ENCODE results near the gene ZNF282. TPM values are rescaled to one million over a fixed set of nuclear protein-coding genes. Genes with fewer than 3 reads are reported as not detected.

Gene ZNF282
- 15.8 and 16.5 TPM in 2 replicates for total RNA-seq

DNA sequence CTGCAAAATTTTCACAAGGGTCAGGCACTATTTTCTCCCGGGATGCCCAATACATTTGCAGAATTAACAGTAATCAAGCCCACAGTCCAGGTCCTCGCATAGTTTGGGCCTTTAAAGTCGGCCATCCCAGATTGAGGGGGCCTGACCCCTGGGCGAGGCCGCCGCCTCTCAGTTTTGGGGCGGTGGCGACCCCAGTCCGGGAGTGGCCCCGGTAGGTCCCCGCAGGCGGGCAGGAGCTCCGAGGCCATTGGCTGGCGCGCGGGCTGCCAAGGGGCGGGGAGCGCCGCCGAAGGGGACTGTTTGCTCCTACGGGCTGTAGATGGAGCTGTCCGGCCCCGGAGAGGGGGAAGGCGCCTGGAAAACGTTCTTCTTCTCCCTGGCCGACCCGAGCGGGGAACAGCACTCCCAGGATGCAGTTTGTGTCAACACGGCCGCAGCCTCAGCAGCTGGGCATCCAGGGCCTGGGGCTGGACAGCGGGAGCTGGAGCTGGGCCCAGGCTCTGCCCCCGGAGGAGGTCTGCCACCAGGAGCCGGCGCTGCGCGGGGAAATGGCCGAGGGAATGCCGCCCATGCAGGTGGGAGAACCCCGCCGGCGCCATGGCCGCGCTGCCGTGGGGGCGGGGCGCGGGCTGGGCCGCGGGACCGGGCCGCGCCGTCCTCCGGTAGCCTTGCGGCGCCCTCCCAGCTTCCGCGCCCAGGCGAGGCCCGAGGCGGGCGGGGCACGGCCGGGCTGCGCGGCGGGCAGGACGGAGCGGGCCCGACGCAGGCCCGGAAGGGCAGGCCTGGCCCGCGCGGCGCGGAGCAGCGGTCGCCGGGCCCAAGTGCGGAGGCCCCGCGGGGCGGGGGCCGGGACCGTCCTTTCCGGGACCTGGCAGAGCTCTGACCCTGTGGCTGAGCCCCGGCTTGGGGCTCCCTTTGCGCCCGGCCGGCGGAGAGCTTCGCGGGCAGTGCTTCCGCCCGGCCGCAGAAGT is at the start of gene ZNF282:
Gene ZNF282 (plus strand): TSS at position 367 of the 971 bp plus-strand sequence. CDS start 44 bp downstream, at position 411.

DNA sequence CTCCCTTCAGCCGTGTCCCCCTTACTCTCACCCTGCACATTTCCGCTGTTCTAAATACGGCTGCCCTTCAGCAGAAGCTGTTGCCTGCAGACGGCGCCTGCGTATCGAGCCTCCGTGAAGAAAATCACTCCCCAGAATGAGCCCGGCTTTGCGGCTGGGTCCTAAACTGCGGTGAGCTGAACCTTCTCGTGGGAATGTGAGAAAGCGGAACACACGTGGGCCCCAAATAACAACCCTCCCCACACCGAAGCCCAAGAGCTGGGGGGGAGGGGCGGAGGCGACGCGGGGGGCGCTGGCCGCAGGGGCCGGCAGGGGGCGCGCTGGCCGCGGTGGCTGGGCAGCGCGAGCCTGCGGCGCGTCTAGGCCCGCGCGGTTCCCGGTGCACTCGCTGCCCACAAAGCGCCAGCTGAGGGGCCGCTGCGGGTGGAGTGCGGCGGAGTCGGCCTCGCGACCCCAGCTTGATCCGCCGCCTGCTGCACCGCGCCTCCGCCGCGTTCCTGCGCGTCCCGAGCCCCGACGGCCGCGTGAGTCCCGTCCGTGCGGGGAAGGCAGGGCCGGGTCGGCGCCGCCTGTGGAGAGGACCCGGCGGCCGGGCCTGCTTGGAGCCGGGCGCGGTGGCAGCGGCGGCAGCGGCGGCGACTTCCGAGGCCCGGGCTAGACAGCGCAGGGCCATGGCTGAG is 48.1 kb upstream of the ZNF282 start, which contains the start of gene ZNF398:
Gene ZNF398 (plus strand): TSS at position 382 of the 680 bp plus-strand sequence. CDS start 290 bp downstream, at position 672.

DNA sequence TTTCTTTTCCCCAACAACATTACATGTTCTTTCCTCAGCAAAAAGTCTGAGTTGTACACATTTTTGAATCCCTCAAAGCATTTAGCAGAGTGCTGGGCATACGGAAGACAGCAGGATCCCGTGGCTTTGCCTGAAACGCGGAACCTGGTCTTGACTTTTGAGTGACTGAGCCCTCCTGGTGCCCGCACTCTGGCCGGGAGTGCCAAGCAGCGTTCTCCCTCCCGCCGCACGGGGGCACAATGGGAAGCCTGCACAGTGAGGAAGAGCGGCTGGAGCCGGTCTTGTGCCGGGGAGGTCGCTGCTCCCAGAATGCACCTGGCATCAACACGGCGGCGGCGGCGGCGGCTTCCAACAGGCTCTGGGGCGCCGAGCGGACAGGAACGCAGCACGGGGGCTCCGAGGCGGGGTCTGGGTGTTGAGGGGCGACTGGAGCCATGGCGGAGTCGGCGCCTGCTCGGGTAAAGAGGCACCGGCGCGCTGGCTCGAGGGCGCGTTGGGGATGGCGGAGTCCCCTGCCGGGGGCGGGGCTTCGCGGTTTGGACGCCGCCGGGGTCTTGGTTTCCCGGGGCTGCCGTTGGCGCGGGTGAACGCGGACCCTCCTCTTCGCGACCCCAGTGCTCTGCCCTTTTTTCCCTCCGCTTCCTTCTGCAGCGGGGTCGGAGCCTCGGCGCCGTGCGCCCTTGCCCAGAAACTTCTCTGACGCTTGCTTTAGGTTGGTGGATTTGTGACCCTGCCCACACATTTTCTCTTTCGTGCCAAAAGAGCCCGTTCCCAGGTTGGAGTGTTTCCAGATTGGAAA is 44.2 kb downstream of the ZNF282 start, which contains the start of gene ZNF212:
Gene ZNF212 (plus strand): TSS at position 307 of the 799 bp plus-strand sequence. CDS start 128 bp downstream, at position 435.

DNA sequence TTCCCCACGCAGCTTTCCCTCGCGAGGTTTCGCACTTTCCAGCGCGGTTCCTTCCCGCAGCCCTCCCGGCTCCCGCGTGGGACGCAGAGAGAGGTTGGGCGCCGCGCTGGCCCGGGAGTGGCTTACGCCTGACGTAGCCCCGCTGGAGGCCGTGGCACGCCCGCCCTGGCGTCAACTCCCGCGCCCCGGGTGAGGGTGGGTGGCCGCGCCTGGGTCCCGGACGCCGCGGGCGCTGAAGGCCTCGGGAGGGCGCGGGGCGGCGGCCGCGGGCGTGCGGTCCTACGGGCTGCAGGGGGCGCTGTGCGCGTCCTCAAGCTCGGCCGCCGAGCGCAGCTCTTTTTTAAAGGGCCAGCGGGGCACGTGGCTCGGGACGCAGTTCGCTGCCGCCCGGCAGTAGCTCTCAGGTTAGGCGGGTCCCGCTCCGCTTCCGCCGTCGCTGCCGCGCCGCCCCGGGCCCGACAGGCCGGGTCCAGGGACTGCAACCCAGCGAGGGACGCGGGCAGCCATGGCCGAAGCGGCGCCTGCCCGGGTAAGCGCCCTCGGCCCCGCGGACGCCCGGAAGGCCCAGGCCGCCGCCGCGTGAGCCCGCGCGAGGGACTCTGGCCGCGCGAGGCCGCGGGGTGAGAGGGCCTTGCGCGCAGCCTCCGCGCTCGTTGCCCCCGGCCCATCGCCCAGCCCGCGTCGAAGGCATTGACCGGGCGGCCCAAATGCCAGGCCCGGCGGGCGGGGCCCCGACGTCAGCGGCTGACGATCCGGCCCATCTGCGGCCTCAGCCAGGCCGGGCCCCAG is 66.7 kb downstream of the ZNF282 start, which contains the start of gene ZNF783:
Gene ZNF783 (plus strand): TSS at position 368 of the 789 bp plus-strand sequence. CDS start 138 bp downstream, at position 506.

Other genes starting within 250 kb of the ZNF282 start
- gene PDIA4, start 167.0 kb upstream of the ZNF282 start, total RNA-seq = 216 and 231 TPM in 2 replicates
- gene ZNF786, start 104.8 kb upstream of the ZNF282 start, total RNA-seq = 3.0 and 3.4 TPM in 2 replicates
- gene ZNF425, start 69.2 kb upstream of the ZNF282 start, total RNA-seq = 1.0 and 1.3 TPM in 2 replicates
- 7.9 and 8.6 TPM in 2 replicates for gene ZNF398, start 48.1 kb upstream of the ZNF282 start, total RNA-seq
- 3.9 and 5.0 TPM in 2 replicates for gene ZNF212, start 44.1 kb downstream of the ZNF282 start, total RNA-seq
- 4.2 and 4.3 TPM in 2 replicates for gene ZNF783, start 66.7 kb downstream of the ZNF282 start, total RNA-seq